HG03135 (cell line): Measurements from ENCODE around the gene CENPK.
"Not testable (repeated sequence)": the region's sequence is repeated elsewhere in the genome, so short reads cannot be mapped to it uniquely, and the experiment has no call there.

ENCODE experiments used
- ATAC-seq: cut with Tn5 transposase; IDR thresholded peaks from one replicate; pipeline ENCODE4 v1.9.1; 2021; ENCODE audit warnings: mild to moderate bottlenecking, moderate library complexity; ENCODE audit not compliant: unreplicated experiment

CENPK gene

DNA sequence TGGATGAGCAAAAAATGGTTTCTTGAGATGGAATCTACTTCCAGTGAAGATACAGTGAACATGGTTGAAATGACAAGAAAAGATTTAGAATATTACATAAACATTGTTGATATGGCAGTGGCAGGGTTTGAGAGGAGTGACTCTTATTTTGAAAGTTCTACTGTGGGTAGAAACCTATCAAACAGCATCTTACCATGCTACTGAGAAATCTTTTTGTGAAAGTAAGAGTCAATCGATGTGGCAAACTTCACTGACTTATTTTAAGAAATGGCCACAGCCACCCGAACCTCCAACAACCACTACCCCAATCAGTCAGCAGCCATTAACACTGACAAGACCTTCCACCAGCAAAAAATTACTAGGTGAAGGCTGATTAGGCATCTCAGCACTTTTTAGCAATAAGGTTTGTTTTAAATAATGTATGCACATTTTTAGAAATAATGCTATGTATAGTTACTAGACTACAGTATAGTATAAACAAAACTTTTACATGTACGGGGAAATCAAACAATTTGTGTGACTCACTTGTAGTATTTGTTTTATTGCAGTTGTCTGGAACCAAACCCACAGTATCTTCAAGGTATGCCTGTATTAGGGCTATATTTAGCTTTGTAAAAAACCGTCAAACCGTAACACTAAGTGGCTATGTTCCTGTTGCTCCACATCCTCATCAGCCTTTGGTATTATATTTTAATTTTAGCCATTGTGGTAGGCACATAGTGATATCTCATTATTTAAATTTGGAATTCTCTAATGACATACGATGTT lies 50.6 kb downstream of the CENPK start:
- ATAC-seq: no peak

DNA sequence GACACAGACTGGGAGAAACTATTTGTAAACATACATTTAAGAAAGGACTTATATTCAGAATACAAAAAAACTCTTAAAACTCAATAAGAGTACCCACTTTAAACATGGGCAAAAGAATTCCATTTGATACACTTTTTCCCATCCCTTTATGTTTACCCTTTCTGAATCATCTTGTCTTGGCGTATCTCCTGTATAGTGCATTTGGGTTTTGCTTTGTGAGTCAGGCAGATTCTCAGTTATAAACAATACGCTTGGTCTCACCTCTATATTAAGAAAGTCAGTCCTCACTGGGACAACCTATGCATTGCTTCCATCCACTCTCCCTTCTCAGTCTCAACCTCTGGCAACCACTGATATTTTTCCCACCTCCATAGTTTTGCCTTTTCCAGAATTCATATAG lies 54.0 kb downstream of the CENPK start:
- ATAC-seq: no peak

- no peak for ATAC-seq
Measured at GRCh38 chr5:65506961-65507360, 56.0 kb downstream of the CENPK start.

GRCh38 chr5:65489119-65489518 lies 73.8 kb downstream of the CENPK start:
- ATAC-seq: no peak

DNA sequence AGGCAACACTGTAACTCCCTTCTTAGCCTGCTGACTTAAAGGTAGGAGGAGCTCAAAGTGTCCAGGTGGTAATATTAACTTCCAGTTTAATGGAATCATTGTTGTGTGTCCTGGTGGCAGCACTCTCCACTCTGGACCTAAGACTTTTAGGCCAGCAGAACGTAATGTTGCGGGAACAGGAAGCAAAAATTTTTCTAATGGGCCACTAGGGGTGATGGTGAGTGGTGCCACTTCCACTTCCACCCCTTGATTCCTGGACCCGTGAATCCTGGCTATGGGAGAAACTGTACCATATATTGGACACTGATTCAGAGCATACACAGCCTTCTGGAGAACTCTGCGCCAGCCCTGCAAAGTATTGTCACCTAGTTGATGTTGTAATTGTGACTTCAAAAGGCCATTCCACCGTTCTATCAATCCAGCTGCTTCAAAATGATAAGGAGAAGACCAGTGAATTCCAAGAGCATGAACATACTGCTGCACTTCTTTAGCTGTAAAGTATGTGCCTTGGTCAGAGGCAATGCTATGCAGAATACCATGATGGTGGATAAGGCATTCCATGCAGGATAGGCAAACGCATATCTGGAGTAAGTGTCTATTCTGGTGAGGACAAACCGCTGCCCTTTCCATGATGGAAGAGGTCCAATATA lies 74.8 kb downstream of the CENPK start:
- ATAC-seq: not testable (repeated sequence)

GRCh38 chr5:65486803-65487202 lies 76.2 kb downstream of the CENPK start:
- not testable (repeated sequence) for ATAC-seq

GRCh38 chr5:65485405-65485804 lies 77.6 kb downstream of the CENPK start:
- no peak for ATAC-seq

DNA sequence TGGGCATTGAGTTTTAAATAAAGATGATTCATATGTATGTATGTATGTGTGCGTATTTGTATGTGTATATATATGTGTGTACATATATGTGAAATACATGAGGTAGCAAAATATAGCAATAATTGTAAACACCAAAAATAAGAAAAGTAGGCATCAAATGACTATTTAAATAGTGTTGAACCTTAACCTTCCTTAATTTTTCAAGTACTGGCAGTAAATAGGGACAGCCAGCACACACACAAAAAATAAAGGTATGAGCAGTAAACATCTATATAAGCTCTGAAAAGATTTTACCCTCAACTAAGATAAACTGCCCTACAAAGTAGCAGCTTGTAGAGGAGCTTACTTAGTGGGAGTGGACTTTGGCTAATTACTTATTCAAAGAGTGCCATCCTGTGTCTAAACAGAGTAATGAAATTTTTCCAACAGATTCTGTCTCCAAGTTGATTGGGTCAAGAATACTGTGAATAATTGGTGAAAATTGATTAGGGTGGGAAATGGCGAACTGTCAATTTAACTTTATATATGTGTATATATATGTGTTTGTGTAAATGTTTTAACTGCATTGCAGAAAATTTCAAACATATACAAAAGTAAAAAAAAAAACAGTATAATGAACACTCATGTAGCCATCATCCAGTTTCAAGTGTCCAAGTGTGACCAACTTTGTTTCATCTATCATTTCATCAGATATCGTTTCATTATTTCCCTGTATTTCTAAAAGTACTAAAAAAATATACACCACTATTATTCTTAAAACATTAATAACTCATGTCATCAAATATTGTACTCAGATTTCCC lies 79.2 kb downstream of the CENPK start:
- peak; percentile 53 for ATAC-seq

- no peak for ATAC-seq
Measured at GRCh38 chr5:65482736-65483545, 80.0 kb downstream of the CENPK start.

DNA sequence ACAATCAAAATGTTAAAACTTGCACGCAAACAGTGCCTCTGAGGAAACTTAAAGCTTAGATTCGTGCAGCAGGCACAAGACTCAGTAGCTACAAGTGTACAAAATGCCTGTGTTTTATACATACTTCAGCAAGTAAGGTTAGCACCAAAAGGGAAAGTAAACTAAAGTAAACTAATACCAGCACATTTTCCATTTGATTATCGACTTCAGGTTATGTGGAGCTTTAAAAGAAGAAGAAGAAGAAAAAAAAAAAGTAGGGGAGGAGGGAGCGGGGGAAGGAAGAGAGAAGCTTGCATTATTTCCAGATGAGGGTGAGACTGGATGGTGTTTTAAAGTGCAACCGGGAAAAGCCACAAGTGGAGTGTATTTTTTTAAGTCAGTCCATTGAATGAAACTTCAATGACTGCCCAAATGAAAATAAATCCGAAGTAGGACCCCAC lies 80.7 kb downstream of the CENPK start:
- ATAC-seq: no peak

- ATAC-seq: peak; percentile 75
Measured at GRCh38 chr5:65481635-65482295, 81.2 kb downstream of the CENPK start, which contains the start of gene ADAMTS6. Gene ADAMTS6, minus strand, starts transcription at chr5:65481920. Its CDS starts 8,247 bp downstream, at chr5:65473673.

DNA sequence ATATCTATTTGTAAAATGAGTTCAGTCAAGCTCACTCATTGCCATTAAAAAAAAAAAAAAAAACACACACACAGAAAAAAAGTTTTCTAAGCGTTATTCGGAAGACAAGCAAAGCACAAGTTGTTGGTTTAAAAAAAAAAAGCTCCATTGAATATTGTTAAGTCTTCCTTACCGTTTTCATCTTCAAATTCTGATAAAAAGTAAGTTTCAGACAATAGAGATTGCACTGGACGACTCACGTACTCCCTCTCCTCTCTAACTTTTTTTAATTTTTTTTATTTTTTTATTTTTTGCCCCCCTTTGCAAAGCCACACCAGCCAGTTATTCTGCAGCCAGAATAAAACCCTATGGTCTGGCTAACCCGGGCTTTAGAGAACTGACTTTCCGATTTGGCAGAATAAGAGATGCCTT lies 81.8 kb downstream of the CENPK start:
- peak; percentile 15 for ATAC-seq

DNA sequence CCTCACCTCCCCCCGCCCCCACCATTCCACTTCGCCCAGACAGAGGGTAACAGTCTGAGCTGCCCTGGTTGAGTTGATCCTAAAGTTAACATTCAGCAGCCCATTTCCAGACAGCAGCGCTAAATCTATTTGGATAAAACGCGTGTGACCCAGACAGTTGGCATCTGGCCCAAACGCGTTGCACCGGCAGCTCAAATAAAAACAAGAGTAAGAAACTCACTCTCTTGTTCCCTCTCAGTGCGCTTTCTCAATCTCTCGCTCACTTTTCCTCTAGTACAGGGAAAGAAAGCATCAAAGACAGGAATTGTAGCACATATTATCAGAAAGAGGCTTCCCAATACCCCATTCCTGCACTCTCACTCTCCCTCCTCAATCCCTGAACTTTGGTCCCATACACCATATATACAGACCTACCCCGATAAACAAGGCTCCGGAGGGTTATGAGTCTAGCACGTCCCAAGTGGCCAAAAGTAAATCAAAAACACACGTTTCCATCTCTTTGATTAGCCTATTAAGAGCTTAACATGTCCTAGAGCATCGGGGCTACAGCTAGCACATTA lies 82.6 kb downstream of the CENPK start:
- peak; percentile 30 for ATAC-seq

DNA sequence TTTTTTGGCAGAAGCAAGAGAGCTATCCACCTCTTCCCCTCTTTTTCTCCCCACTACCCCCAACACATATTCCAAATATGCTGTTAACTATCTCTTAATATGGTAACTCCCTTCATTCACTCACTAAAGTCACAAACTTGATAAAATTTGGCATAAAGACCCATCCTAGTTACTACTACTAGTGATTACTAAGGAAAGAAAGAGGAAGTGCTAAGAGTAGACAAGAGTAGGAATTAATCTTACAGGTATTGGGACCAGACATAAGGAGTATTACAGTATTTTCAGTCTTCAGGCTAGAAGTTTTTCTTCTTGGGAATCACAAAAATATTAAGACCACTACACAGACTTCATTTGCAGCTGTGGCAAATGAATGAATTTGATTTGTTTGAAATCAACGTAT lies 83.4 kb downstream of the CENPK start:
- no peak for ATAC-seq

- ATAC-seq: no peak
Measured at GRCh38 chr5:65478336-65478735, 84.6 kb downstream of the CENPK start.

DNA sequence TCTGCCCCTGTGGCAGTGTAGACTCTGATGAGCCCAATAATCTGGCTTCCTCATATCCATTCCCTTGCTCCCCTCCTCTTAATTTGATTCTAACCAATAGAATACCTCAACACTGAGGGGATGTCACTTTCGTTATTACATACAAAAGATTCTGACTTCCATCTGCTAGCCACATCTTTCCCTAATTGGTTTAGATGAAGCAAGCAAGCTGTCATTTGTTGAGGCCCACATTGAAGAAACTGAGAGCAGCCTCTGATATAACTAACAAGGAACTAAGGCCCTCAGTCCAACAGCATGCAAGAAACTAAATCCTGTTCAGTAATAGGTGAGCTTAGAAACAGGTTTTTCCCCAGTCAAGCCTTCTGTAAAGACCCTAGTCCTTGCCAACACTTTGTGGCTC lies 87.1 kb downstream of the CENPK start:
- ATAC-seq: no peak

GRCh38 chr5:65475336-65475735 lies 87.6 kb downstream of the CENPK start:
- ATAC-seq: no peak

- no peak for ATAC-seq
Measured at GRCh38 chr5:65474130-65474711, 88.7 kb downstream of the CENPK start.

- ATAC-seq: no peak
Measured at GRCh38 chr5:65468633-65469032, 94.3 kb downstream of the CENPK start.
